GM19452 (cell line): ENCODE data around the gene CEP20.
A peak's percentile ranks its signal among the peaks of the same experiment; 100 is the strongest.
"Not testable (repeated sequence)": the region's sequence is repeated elsewhere in the genome, so short reads cannot be mapped to it uniquely, and the experiment has no call there.

Experiments used
- ATAC-seq: cut with Tn5 transposase; IDR thresholded peaks from one replicate; pipeline ENCODE4 v1.9.1; 2021; ENCODE audit not compliant: unreplicated experiment

The CEP20 gene

DNA sequence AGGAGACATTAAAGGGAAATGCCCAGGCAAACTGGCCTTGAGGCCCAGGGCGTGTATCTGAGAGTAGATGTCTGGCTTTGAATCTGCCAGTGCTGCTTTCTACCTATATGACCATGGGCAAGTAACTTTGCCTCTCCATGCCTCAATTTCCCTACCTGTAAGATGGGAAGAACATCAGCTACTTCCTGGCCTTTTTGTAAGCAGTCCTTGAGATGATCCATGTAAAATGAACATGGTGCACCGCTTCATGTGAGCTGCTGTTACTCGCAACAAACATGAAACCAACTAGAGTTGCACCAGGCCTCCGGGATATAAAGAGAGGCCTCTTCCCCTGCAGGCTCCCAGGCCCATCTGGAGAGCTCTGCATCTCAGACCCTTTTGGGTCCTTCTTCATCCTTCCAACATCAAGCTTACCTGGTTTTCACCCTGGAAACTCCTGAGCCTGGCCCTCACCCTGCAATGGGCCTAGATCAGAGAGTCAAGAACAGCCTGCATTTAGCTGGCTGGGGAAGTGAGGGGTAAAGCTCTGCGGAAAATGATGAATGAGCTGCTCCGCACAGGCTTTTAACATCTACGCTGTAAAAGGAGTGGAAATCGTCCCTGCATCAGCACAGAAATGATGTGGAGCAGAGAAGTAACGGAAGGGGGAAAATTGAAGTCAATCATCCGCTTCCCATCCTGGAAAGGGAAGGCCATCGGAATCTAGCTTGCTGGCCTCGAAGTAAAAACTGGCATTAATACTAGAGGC lies 29.3 kb downstream of the CEP20 start:
- ATAC-seq = no peak

GRCh38 chr16:15857724-15858560 lies 30.5 kb downstream of the CEP20 start:
- no peak for ATAC-seq

- ATAC-seq = no peak
Observed at GRCh38 chr16:15856901-15857698, 31.3 kb downstream of the CEP20 start, which contains the start of gene MYH11. Gene MYH11, minus strand, starts transcription at chr16:15857028. Its CDS starts 18,776 bp downstream, at chr16:15838252.

- no peak for ATAC-seq
Observed at GRCh38 chr16:15856182-15856581, 32.2 kb downstream of the CEP20 start.

DNA sequence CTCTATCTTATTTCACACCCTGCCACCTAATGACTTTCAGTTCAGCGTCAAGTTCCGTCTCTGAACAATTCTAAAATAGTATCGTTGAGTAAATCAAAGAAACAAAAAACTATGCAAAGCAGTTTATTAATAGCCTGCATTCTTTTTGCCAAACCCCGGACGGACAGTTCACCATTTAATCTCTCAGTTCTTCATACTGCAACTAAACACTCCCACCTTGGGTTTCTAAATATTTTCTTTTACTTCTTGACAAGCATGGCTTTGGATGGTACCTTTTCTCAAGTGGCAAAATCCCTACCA lies 32.7 kb downstream of the CEP20 start:
- peak; percentile 82 for ATAC-seq

DNA sequence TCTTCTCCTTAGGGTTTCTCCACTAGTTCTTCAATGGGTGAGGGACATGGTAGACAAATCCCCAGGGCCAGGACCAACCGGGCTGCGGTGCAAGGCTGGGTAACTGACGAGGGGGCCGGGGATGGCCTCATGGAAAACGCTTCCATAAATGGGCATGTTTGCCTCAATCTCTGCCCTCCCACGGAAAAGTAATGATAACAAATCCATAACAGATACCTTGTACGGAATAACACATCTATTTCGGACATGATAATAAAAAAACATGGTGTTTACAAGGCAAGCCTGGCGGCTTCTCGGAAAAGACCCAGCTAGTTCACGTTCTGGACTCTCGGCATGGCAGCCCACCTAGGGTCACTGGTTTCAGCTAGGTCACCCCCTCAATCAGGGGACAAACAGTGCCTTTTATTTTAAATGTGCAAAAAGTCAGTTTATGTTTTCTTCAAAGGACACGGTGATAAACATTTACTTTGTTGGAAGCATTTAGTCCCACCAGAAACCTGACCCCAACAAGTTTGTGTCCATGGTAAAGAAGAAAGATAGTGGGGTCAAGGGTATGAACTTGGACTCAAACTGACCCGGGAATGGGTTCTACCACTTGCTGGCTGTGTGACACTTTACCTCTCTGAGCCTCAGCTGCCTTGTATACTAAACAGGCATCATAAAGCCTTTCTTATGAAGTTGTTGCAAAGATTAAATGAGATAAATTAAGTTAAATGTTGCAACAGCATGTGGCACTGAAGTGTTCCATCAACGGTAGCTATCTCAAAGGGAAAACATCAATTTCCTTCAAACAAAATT lies 33.3 kb downstream of the CEP20 start:
- ATAC-seq = no peak

GRCh38 chr16:15854061-15854460 lies 34.3 kb downstream of the CEP20 start:
- ATAC-seq = no peak

GRCh38 chr16:15853021-15853420 lies 35.4 kb downstream of the CEP20 start:
- no peak for ATAC-seq

DNA sequence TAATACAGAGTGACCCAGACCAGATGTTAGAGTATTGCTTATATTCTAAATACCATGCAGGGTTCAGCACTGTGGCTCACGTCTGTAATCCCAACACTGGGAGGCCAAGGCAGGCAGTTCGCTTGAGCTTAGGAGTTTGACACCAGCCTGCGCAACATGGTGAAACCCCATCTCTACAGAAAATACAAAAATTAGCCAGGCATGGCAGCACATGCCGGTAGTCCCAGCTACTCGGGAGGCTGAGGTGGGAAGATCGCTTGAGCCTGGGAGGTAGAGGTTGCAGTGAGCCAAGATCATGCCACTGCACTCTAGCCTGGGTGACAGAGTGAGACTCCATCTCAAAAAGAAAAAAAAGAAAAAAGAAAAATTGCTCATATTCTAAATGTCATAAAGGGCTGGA lies 37.8 kb downstream of the CEP20 start:
- not testable (repeated sequence) for ATAC-seq

DNA sequence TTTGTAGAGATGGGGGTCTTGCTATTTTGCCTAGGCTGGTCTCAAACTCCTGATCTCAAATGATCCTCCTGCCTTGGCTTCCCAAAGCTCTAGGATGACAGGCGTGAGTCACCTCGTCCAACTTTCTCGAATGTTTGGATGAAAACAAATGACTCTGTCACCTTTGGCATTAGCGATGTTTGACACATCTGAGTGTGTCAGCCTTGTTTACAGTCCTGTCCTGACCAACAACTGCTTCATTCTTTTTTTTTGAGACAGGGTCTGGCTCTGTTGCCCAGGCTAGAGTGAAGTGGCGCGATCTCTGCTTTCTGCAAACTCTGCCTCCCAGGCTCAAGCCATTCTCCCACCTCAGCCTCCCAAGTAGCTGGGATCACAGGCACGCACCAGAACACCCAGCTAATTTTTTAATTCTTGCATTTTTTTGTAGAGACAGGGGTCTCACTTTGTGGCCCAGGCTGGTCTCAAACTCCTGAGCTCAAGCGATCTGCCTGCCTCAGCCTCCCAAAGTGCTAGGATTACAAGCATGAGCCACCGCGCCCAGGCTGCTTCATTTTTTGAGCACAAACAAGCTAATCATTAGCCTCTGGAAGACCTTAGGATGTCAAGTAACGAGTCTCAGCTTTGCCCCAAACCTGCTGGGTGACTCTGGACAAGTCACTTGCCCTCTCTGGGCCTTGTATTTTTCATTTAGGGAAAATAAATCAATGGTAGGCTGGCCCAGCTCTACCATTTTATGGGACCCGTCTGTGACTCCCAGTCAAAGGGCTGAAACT lies 39.0 kb downstream of the CEP20 start:
- ATAC-seq = no peak

DNA sequence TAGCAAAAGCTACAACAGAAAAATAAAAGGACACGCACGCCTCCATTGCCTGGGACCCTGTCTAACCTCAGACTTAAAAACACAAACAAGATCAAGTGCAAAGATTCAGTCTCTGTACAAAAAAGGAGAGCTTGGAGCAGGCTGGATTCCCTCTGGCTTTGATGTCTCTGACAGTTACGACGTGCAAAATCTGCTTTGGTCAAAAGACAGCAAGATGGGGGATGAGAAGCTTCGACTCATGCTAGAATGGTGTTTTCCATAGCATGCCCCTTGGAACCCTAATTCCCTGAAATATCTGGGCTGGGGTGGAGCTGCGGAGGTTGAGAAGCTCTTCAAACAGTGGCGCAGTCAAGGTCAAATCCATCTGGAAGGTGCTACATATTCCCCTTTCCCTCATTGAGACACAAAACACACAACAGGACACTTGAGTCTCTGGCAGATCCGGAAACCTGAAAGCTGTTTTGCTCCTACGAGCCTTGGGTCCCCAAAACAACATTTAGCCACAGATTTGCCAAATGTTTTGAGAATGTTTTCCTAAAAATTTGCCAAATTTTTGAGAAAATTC lies 40.7 kb downstream of the CEP20 start:
- ATAC-seq = no peak

GRCh38 chr16:15846510-15846909 lies 41.9 kb downstream of the CEP20 start:
- no peak for ATAC-seq

- ATAC-seq = no peak
Observed at GRCh38 chr16:15843635-15844279, 44.6 kb downstream of the CEP20 start.

- ATAC-seq = not testable (repeated sequence)
Observed at GRCh38 chr16:15839204-15839603, 49.2 kb downstream of the CEP20 start.

DNA sequence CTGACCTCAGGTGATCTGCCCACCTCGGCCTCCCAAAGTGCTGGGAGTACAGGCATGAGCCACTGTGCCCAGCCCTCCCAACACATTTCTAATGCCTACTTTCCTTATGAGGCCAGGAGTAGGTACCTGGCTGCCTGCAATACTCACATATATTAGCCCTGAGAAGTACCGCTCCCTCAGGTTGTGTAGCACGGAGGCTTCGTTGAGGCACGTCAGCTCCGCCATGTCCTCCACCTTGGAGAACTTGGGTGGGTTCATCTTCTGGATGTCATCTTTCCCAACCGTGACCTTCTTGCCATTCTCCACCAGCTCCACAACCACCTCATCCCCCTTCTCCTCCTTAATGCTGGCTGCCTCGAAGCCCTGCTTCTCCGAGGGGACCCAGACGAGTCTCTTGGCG lies 50.6 kb downstream of the CEP20 start:
- ATAC-seq = no peak

GRCh38 chr16:15836965-15837611 lies 51.3 kb downstream of the CEP20 start:
- no peak for ATAC-seq

- ATAC-seq = no peak
Observed at GRCh38 chr16:15836074-15836473, 52.3 kb downstream of the CEP20 start.

DNA sequence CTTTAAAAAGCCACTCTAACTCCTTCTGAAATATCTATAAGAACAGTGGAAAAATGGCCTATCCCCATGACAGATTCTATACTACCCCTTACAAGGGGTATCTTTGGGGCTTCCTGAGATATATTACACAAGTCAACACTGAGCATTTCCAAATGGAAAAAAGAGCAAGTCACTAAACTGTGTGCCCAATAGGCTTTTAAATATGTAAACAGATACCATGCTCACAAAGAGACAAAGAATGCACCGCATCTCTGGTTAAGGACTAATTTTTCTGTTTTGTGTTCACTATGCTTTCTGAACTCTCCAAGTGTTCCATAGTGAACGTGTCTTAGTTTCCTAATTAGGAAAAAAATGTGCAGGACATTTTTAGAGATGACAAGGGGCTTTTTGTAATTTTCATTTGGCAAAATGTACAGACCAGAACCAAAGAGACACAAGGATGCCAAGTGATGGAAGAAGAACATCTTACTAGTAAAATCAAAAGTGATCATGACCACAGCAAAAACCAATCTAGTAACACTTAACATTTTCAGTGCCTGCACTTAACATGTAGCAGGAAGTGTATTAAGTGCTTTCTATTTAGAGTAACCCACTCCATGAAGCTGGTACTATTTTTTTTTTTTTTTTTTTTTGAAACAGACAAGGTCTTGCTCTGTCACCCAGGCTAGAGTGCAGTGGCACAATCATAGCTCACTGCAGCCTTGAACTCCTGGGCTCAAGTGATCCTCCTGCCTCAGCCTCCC lies 53.1 kb downstream of the CEP20 start:
- ATAC-seq = no peak
